ENCODE measurements around the gene SLC35G6. TPM values are rescaled to one million over a fixed set of nuclear protein-coding genes. Genes with fewer than 3 reads are reported as not detected.
"Not testable (repeated sequence)": the region's sequence is repeated elsewhere in the genome, so short reads cannot be mapped to it uniquely, and the experiment has no call there.

The SLC35G6 gene
- total RNA-seq, 1 experiment from 2014 or later, result not detected

- DNase-seq, result no peak
- Histone ChIP-seq H3K36me3 (replicated peaks; ENCODE audit: control insufficient read depth, insufficient read depth, low read length) (peaks cover 1% of the 10 kb centered on the region), H3K4me3 (ENCODE audit: insufficient read depth, low read depth, low read length) (no peak overlapping the region), H3K27me3 (ENCODE audit: control insufficient read depth, insufficient read depth, low read length) (no peaks in the 10 kb centered on the region)
These were observed 13.7 kb upstream of the SLC35G6 start for GRCh38 chr17:7467498-7467897.

GRCh38 chr17:7468290-7468689 lies 13.0 kb upstream of the SLC35G6 start:
- DNase-seq, result no peak
- no peaks in the 10 kb centered on the region; the same call in 1 of the 2 replicates for H3K36me3 ChIP-seq (replicated peaks; ENCODE audit: control insufficient read depth, insufficient read depth, low read length)

GRCh38 chr17:7468804-7469389 lies 12.3 kb upstream of the SLC35G6 start:
- DNase-seq, result no peak
- no peak overlapping the region for H3K4me3 ChIP-seq (ENCODE audit: insufficient read depth, low read depth, low read length)
- no peaks in the 10 kb centered on the region for H3K27me3 ChIP-seq (ENCODE audit: control insufficient read depth, insufficient read depth, low read length)
- no peaks in the 10 kb centered on the region; the same call in 1 of the 2 replicates for H3K36me3 ChIP-seq (replicated peaks; ENCODE audit: control insufficient read depth, insufficient read depth, low read length)

More at GRCh38 chr17:7468290-7468689, 13.0 kb upstream of the SLC35G6 start:
- Histone ChIP-seq H3K27me3 (ENCODE audit: control insufficient read depth, insufficient read depth, low read length) (no peaks in the 10 kb centered on the region), H3K4me3 (ENCODE audit: insufficient read depth, low read depth, low read length) (no peak overlapping the region)

GRCh38 chr17:7469843-7470242 lies 11.4 kb upstream of the SLC35G6 start:
- H3K27me3 ChIP-seq (ENCODE audit: control insufficient read depth, insufficient read depth, low read length); H3K36me3 ChIP-seq (replicated peaks; ENCODE audit: control insufficient read depth, insufficient read depth, low read length); H3K4me3 ChIP-seq (ENCODE audit: insufficient read depth, low read depth, low read length); DNase-seq: not testable (repeated sequence)

GRCh38 chr17:7470457-7470973 lies 10.7 kb upstream of the SLC35G6 start:
- not testable (repeated sequence) for H3K27me3 ChIP-seq (ENCODE audit: control insufficient read depth, insufficient read depth, low read length); H3K4me3 ChIP-seq (ENCODE audit: insufficient read depth, low read depth, low read length)

GRCh38 chr17:7471729-7472128 lies 9.5 kb upstream of the SLC35G6 start:
- H3K27me3 ChIP-seq (ENCODE audit: control insufficient read depth, insufficient read depth, low read length), result no peaks in the 10 kb centered on the region
- no peaks in the 10 kb centered on the region for H3K36me3 ChIP-seq (replicated peaks; ENCODE audit: control insufficient read depth, insufficient read depth, low read length)
- DNase-seq, result peak; percentile 9
- H3K4me3 ChIP-seq (ENCODE audit: insufficient read depth, low read depth, low read length), result no peak overlapping the region

More at GRCh38 chr17:7470457-7470973, 10.7 kb upstream of the SLC35G6 start:
- H3K36me3 ChIP-seq (replicated peaks; ENCODE audit: control insufficient read depth, insufficient read depth, low read length); DNase-seq: not testable (repeated sequence)

GRCh38 chr17:7474767-7475166 lies 6.5 kb upstream of the SLC35G6 start:
- not testable (repeated sequence) for DNase-seq; H3K4me3 ChIP-seq (ENCODE audit: insufficient read depth, low read depth, low read length); H3K36me3 ChIP-seq (replicated peaks; ENCODE audit: control insufficient read depth, insufficient read depth, low read length); H3K27me3 ChIP-seq (ENCODE audit: control insufficient read depth, insufficient read depth, low read length)

- Histone ChIP-seq H3K4me3 (ENCODE audit: insufficient read depth, low read depth, low read length) (no peak overlapping the region), H3K36me3 (replicated peaks; ENCODE audit: control insufficient read depth, insufficient read depth, low read length) (no peaks in the 10 kb centered on the region), H3K27me3 (ENCODE audit: control insufficient read depth, insufficient read depth, low read length) (no peaks in the 10 kb centered on the region)
- no peak for DNase-seq
These were observed 5.4 kb upstream of the SLC35G6 start for GRCh38 chr17:7475764-7476422.

- peak; percentile 37 for DNase-seq
- Histone ChIP-seq H3K36me3 (replicated peaks; ENCODE audit: control insufficient read depth, insufficient read depth, low read length) (no peaks in the 10 kb centered on the region), H3K27me3 (ENCODE audit: control insufficient read depth, insufficient read depth, low read length) (no peaks in the 10 kb centered on the region), H3K4me3 (ENCODE audit: insufficient read depth, low read depth, low read length) (no peak overlapping the region)
These were observed 4.8 kb upstream of the SLC35G6 start for GRCh38 chr17:7476494-7476893.

- DNase-seq, result no peak
- Histone ChIP-seq H3K27me3 (ENCODE audit: control insufficient read depth, insufficient read depth, low read length) (no peaks in the 10 kb centered on the region), H3K36me3 (replicated peaks; ENCODE audit: control insufficient read depth, insufficient read depth, low read length) (no peaks in the 10 kb centered on the region), H3K4me3 (ENCODE audit: insufficient read depth, low read depth, low read length) (no peak overlapping the region)
These were observed 4.3 kb upstream of the SLC35G6 start for GRCh38 chr17:7476951-7477350.

- DNase-seq, result peak; percentile 68
- no peaks in the 10 kb centered on the region for H3K27me3 ChIP-seq (ENCODE audit: control insufficient read depth, insufficient read depth, low read length)
- no peak overlapping the region; the same call in 1 of the 2 replicates for H3K4me3 ChIP-seq (ENCODE audit: insufficient read depth, low read depth, low read length)
- H3K36me3 ChIP-seq (replicated peaks; ENCODE audit: control insufficient read depth, insufficient read depth, low read length), result no peaks in the 10 kb centered on the region
These were observed 3.6 kb upstream of the SLC35G6 start for GRCh38 chr17:7477392-7478275.

GRCh38 chr17:7478276-7479212 lies 2.7 kb upstream of the SLC35G6 start:
- no peaks in the 10 kb centered on the region for H3K36me3 ChIP-seq (replicated peaks; ENCODE audit: control insufficient read depth, insufficient read depth, low read length)
- DNase-seq, result peak; percentile 93
- H3K4me3 ChIP-seq (ENCODE audit: insufficient read depth, low read depth, low read length), result peak overlapping the region; percentile 70
- no peaks in the 10 kb centered on the region for H3K27me3 ChIP-seq (ENCODE audit: control insufficient read depth, insufficient read depth, low read length)

- H3K36me3 ChIP-seq (replicated peaks; ENCODE audit: control insufficient read depth, insufficient read depth, low read length), result no peaks in the 10 kb centered on the region
- no peaks in the 10 kb centered on the region for H3K27me3 ChIP-seq (ENCODE audit: control insufficient read depth, insufficient read depth, low read length)
- DNase-seq, result peak; percentile 94
- H3K4me3 ChIP-seq (ENCODE audit: insufficient read depth, low read depth, low read length), result peak within 1 kb of the TSS; percentile 70
These were observed 1.8 kb upstream of the SLC35G6 start, which contains the start of gene ZBTB4 for GRCh38 chr17:7479213-7480088. TSS of gene ZBTB4 (minus strand) at chr17:7479631. CDS start at chr17:7466801, 12,830 bp downstream.

Data from H7 (cell line).